Testis (tissue), 2 donors: ENCODE data around the gene PDRG1.

Source experiments
- CTCF ChIP-seq, 3 experiments: fragments of 450-650 bp in 2 of 3; fragments of 200-600 bp in 1 of 3; sonication (generic) in 1 of 3; IDR thresholded peaks; one replicate each; pipeline ENCODE4 v1.5.1; 2016 to 2019; ENCODE audit warnings: antibody characterized with exemption in 3 of 3, mild to moderate bottlenecking in 2 of 3, moderate library complexity in 1 of 3
- POLR2A ChIP-seq: fragments of 450-650 bp; IDR thresholded peaks from one replicate; pipeline ENCODE4 v1.6.1; 2017; ENCODE audit warnings: antibody characterized with exemption, mild to moderate bottlenecking, moderate library complexity

GRCh38 chr20:31918466-31919105, 33.3 kb downstream of the PDRG1 start:
- TF ChIP-seq CTCF (IDR thresholded peaks at IDR 0.05) (no peak), POLR2A (no peak)
